SJSA1 (cell line): ENCODE results near the gene CACNA2D1. TPM values are rescaled to one million over a fixed set of nuclear protein-coding genes. Genes with fewer than 3 reads are reported as not detected.

Experiments
- DNase-seq, 2 experiments: peaks; one replicate each; pipeline ENCODE4 v3.0.0-alpha.2; 2015 to 2020; ENCODE audit warnings: low spot score in 2 of 2, low read depth in 1 of 2
- H3K27ac ChIP-seq: fragments of 250-450 bp; sonication (Bioruptor Pico); 2 replicates; pipeline ENCODE4 v1.5.1; 2020; ENCODE audit warnings: mild to moderate bottlenecking, moderate library complexity
- H3K27me3 ChIP-seq: fragments of 250-450 bp; sonication (Bioruptor Pico); replicated peaks from 2 replicates; pipeline ENCODE4 v1.5.1; 2020; ENCODE audit warnings: mild to moderate bottlenecking, moderate library complexity
- H3K36me3 ChIP-seq: fragments of 250-450 bp; sonication (Bioruptor Pico); 2 replicates; pipeline ENCODE4 v1.5.1; 2020; ENCODE audit warnings: mild to moderate bottlenecking
- H3K4me1 ChIP-seq: fragments of 250-450 bp; sonication (Bioruptor Pico); replicated peaks from 2 replicates; pipeline ENCODE4 v1.6.1; 2021; ENCODE audit warnings: mild to moderate bottlenecking
- H3K4me3 ChIP-seq: fragments of 250-450 bp; sonication (Bioruptor Pico); 2 replicates; pipeline ENCODE4 v1.5.1; 2020; ENCODE audit warnings: mild to moderate bottlenecking
- H3K9me3 ChIP-seq: fragments of 250-450 bp; sonication (Bioruptor Pico); replicated peaks from 2 replicates; pipeline ENCODE4 v1.5.1; 2020; ENCODE audit warnings: mild to moderate bottlenecking
- total RNA-seq: library from RNA; depleted of rRNA; stranded (reverse); fragments of >200 nt; shearing (Covaris generic); gene quantifications from 2 replicates; pipeline ENCODE4 v1.2.3, GENCODE V29; 2014

The CACNA2D1 gene
- total RNA-seq, 1 experiment from 2014 or later: 31.6 TPM

DNA sequence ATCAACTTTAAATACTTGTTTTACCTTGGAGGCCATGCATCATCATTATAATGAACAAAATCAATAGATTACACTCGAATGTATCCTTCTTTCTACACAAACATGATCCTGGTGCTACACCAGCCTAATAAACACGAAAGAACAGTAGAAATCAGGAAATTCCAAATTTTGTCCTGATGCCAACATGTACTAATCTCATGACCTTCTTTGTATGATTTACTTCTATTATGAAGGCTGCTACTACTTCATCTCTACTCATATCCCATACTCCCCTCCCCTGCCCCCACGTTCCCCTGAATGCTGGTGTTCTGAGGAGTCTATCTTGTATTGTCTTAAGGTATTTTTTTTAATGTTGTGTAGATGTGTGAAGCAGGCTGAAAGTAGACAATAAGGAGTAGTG, 315.0 kb downstream of the CACNA2D1 start:
- Histone ChIP-seq H3K4me1 (no peaks in the 10 kb centered on the region), H3K4me3 (no peak overlapping the region), H3K9me3 (no peaks in the 10 kb centered on the region), H3K27me3 (no peaks in the 10 kb centered on the region), H3K36me3 (peaks cover 5% of the 10 kb centered on the region), H3K27ac (no peak overlapping the region)
- DNase-seq: no peak

DNA sequence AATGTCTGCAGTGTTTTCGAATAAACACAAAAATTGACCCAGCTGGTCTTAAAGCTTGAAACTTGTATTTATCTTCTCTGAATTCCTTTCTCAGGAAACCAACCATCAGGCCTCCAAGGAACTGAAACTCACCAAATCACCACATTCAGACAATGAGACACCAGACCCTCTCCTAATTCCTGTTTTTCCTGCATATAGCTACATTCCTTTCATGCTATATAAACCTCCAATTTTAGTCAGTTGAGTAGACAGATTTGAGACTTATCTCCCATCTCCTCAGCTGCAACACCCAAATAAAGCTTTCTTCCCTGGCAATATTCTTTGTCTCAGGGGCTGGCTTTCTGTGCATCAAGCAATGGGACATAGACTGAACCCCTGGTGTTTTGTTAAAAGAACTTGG, 317.0 kb downstream of the CACNA2D1 start:
- no peaks in the 10 kb centered on the region for H3K27me3 ChIP-seq
- no peak overlapping the region for H3K27ac ChIP-seq
- no peak for DNase-seq
- no peaks in the 10 kb centered on the region for H3K9me3 ChIP-seq
- H3K36me3 ChIP-seq: peaks cover 5% of the 10 kb centered on the region
- no peaks in the 10 kb centered on the region for H3K4me1 ChIP-seq
- no peak overlapping the region for H3K4me3 ChIP-seq

DNA sequence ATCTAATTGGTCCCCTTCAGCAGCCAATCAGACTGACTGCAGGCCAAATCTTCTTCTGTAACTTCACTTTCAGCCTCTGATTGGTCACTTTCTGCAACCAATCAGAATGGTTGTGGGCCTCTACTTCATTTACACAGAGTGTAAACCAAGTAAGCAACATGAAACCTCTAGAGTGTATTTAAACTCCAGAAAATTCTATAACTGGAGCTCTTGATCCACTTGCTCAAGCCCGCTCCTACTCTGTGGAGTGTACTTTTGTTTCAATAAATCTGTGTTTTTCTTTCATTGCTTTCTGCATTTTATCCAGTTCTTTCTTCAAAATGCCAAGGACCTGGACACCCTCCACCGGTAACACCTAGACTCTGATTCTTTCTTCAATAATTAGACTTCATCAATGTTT, 319.1 kb downstream of the CACNA2D1 start:
- H3K9me3 ChIP-seq: no peaks in the 10 kb centered on the region
- peaks cover 5% of the 10 kb centered on the region for H3K36me3 ChIP-seq
- H3K4me3 ChIP-seq: no peak overlapping the region
- no peaks in the 10 kb centered on the region for H3K27me3 ChIP-seq
- no peak overlapping the region for H3K27ac ChIP-seq
- no peak for DNase-seq
- no peaks in the 10 kb centered on the region for H3K4me1 ChIP-seq

DNA sequence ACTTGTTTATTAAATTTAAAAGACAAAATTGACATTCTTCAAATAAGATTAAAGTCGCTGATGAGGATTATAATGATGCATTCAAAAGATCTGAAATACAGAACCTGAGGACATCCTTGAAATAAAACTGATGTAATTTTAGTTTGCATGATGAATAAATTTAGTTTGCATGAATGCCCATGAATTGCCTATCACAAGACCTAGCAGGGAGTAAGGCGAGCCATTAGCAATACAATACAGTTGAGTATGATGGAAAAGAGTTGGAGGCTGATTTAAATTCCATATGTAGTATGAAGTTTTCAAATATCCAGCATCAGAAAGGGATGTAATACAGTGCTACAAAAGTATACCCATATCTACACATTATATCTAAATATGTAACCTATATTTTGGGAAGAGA, 321.3 kb downstream of the CACNA2D1 start:
- peaks cover 5% of the 10 kb centered on the region for H3K36me3 ChIP-seq
- H3K27me3 ChIP-seq: no peaks in the 10 kb centered on the region
- no peaks in the 10 kb centered on the region for H3K4me1 ChIP-seq
- no peaks in the 10 kb centered on the region for H3K9me3 ChIP-seq
- DNase-seq: no peak
- H3K4me3 ChIP-seq: no peak overlapping the region
- H3K27ac ChIP-seq: no peak overlapping the region

DNA sequence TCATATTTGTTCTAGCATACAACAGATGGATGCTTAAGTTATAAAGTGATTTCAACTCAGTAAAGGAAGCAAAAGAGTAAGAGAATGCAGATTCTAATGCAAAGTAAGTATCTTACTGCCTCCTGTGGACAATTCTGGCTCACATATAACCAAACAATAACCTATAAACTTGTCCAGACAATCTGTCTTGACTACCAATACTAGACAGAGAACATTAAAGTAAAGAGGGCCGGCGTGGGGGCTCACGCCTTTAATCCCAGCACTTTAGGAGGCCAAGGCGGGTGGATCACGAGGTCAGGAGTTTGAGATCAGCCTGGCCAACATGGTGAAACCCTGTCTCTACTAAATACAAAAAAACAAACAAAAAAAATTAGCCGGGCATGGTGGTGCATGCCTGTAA, 329.3 kb downstream of the CACNA2D1 start:
- no peak overlapping the region for H3K4me3 ChIP-seq
- no peak for DNase-seq
- H3K27ac ChIP-seq: no peak overlapping the region
- H3K9me3 ChIP-seq: no peaks in the 10 kb centered on the region
- H3K27me3 ChIP-seq: no peaks in the 10 kb centered on the region
- peaks cover 6% of the 10 kb centered on the region for H3K4me1 ChIP-seq
- no peaks in the 10 kb centered on the region for H3K36me3 ChIP-seq

DNA sequence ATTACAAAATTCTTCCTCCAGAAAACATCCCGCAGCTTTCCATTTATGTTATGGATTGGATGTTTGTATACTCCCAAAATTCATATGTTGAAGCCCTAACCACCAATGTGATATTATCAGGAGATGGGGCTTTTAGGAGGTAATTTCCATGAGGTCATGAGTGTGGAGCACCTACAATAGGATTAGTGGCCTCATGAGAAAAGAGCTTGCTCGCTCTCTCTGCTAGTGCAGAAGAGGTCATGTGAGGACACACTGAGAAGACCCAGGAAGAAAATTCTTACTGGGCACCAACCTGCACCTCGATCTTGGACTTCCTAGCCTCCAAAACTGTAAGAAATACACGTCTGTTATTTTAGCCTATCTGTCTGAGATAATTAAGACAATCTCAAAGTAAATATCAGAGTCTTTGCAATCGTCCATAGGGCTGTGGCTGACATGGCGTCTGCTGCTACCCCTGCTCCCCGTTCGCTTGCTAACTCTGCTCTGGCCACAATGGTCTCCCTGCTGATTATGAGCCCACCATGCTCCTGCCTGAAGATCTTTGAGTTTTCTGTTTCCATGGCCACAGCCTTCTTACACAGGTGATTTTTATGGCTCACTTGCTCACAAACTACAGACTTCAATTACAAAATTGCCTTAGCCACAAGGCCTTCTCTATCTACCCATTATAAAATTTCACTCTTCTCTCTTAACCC, 333.3 kb downstream of the CACNA2D1 start:
- no peak for DNase-seq
- no peak overlapping the region for H3K4me3 ChIP-seq
- H3K36me3 ChIP-seq: no peaks in the 10 kb centered on the region
- H3K27me3 ChIP-seq: no peaks in the 10 kb centered on the region
- no peaks in the 10 kb centered on the region for H3K9me3 ChIP-seq
- peak overlapping the region; percentile 55 for H3K27ac ChIP-seq
- peaks cover 13% of the 10 kb centered on the region for H3K4me1 ChIP-seq

DNA sequence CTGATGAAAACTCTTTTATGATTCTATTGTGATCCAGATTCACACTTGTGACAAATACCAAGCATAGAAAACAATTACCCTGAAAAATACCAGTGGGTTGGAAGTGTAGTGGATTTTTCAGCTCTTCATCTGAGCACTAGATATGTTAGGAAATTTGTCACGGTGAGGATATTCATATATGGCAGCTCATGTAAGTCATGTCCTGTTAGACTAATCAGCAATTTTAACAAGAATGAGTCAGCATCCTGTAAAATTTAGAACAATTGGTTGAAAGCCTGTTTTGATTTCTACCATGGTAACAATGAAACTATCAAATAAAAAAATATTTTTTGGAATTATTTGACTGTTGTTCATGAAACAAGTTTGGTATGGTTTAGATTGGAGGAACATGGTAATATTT, 334.3 kb downstream of the CACNA2D1 start:
- H3K4me1 ChIP-seq: peaks cover 13% of the 10 kb centered on the region
- peak overlapping the region; percentile 55 for H3K27ac ChIP-seq
- H3K4me3 ChIP-seq: no peak overlapping the region
- no peaks in the 10 kb centered on the region for H3K36me3 ChIP-seq
- no peaks in the 10 kb centered on the region for H3K9me3 ChIP-seq
- no peaks in the 10 kb centered on the region for H3K27me3 ChIP-seq
- peak in 1 of 2 experiments; percentile 32 for DNase-seq

DNA sequence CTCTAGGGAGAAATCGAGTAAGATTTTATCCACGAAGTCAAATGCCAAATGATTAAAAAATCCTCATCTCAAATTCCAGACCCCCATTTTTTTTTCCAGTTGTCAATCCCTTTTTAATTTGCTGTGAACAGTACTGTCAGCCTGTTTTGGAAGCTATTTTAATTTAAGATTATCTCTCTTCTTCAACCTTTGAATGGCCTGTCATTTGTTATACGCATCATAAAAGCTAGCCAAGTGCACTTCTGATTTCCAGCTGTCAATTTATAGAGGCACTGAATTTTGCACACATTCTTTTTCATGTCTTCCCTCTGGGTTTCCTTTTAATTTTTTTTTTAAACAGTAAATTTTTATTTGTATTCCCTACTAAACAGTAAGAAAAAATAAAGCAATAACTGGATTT, 337.4 kb downstream of the CACNA2D1 start:
- DNase-seq: no peak
- H3K27me3 ChIP-seq: no peaks in the 10 kb centered on the region
- H3K9me3 ChIP-seq: no peaks in the 10 kb centered on the region
- H3K4me1 ChIP-seq: peaks cover 13% of the 10 kb centered on the region
- no peak overlapping the region for H3K4me3 ChIP-seq
- H3K27ac ChIP-seq: peak overlapping the region; percentile 61; the same call in 1 of the 2 replicates
- no peaks in the 10 kb centered on the region for H3K36me3 ChIP-seq

DNA sequence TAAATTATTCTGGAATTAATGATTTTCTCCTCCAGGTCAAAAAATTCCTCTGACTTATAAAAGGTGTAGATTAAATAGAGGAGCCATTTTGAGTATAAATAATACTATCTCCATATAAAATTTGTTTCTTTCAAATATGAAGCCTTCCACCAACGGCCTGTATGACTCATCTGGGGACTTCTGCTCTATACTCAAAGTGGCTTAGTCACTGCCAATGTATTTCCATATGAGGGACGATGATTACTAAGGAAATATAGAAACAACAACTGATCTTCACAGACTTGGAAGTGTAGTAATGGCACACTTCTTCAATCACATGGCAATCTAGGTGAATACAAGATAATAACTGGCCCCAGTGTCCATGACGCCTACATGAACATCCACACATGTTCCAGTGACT, 338.1 kb downstream of the CACNA2D1 start:
- peaks cover 13% of the 10 kb centered on the region for H3K4me1 ChIP-seq
- H3K4me3 ChIP-seq: no peak overlapping the region
- H3K27me3 ChIP-seq: no peaks in the 10 kb centered on the region
- peak in 1 of 2 experiments; percentile 44 for DNase-seq
- no peaks in the 10 kb centered on the region for H3K36me3 ChIP-seq
- H3K9me3 ChIP-seq: no peaks in the 10 kb centered on the region
- peak overlapping the region; percentile 61 for H3K27ac ChIP-seq

DNA sequence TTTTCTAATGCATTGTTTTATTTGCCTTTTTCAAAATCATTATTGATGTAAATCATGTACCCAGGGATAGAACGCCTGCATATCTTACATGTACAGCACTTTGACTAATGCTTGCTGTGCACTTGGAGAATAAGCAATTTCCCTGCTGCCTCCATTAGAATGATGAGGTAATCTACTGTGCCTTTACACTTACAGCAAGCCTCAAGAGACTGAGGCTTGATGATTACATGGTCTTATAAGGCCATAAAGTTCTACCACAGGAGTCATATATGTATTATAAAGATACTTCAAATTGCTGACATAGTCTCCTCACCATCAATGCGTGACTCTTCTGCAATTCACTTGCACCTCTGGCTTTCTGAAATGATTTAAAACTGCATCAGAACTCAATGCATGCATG, 345.2 kb downstream of the CACNA2D1 start:
- no peak overlapping the region for H3K4me3 ChIP-seq
- no peaks in the 10 kb centered on the region for H3K27me3 ChIP-seq
- no peak for DNase-seq
- no peaks in the 10 kb centered on the region for H3K9me3 ChIP-seq
- no peaks in the 10 kb centered on the region for H3K36me3 ChIP-seq
- no peak overlapping the region for H3K27ac ChIP-seq
- no peaks in the 10 kb centered on the region for H3K4me1 ChIP-seq

DNA sequence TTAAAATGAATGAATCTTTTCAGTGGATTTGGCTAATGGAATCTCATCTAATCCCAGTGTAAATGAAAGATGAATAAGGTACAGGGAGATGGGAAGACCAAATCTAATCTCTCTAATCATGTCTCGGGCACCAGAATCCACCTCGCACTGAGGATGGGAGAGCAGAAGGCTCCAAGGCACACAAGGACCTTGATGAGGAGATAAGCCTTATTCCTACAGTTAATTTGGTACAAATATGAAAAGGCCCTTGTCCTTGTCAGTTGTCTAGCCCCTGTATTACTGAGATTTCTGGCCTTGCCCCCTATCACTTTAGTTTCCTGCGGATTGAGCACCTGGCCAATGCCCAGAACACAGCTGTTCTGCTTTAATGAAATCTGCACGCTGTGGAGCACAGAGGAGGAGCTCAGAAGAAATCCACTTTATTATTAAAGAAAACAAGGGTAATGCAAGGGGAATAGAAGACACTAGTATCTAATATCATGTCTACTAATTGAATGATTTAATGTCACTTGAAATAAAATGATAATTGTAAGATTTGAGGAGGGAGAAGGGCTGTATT, 352.4 kb downstream of the CACNA2D1 start:
- Histone ChIP-seq H3K9me3 (no peaks in the 10 kb centered on the region), H3K27me3 (no peaks in the 10 kb centered on the region), H3K4me3 (no peak overlapping the region), H3K27ac (no peak overlapping the region), H3K36me3 (no peaks in the 10 kb centered on the region), H3K4me1 (no peaks in the 10 kb centered on the region)
- no peak for DNase-seq

DNA sequence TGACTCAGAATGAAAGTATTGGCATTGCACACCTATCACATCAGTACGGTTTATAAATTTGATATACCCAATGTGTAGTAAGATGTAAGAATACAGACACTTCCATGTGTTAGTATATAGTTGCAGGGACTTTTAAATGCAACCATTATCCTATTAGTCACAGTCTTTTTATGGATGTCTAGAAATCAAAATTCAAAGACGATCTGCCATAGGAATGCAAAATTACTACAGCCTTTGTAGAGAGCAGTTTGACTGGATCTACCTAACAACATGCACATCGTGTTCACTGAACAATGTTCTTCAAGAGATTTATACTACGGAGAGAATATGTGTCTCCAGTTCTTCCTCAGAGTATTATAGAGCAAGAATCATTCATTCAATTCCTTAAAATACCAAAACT, 356.5 kb downstream of the CACNA2D1 start:
- DNase-seq: no peak
- H3K4me3 ChIP-seq: no peak overlapping the region
- no peaks in the 10 kb centered on the region for H3K4me1 ChIP-seq
- H3K27me3 ChIP-seq: no peaks in the 10 kb centered on the region
- no peak overlapping the region for H3K27ac ChIP-seq
- no peaks in the 10 kb centered on the region for H3K36me3 ChIP-seq
- H3K9me3 ChIP-seq: no peaks in the 10 kb centered on the region

DNA sequence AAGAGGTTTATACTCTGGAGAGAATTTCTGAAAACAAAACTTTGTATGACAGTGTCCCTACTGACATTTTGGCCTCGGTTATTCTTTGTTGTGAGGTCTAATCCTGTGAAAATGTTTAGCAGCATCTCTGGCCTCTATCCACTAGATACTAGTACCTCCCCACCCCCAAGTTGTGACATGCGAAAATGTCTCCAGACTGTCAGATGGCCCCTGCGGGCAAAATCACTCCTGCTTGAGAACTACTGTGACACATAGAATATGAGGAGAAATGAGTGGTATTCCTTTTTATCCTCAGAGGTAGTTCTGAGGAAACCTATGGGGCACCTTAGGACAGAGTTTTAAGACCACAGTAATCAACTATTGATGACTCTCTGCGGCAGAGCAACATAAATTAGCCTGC, 358.5 kb downstream of the CACNA2D1 start:
- H3K27ac ChIP-seq: no peak overlapping the region
- H3K27me3 ChIP-seq: no peaks in the 10 kb centered on the region
- no peak overlapping the region for H3K4me3 ChIP-seq
- no peak for DNase-seq
- no peaks in the 10 kb centered on the region for H3K9me3 ChIP-seq
- H3K36me3 ChIP-seq: no peaks in the 10 kb centered on the region
- no peaks in the 10 kb centered on the region for H3K4me1 ChIP-seq

DNA sequence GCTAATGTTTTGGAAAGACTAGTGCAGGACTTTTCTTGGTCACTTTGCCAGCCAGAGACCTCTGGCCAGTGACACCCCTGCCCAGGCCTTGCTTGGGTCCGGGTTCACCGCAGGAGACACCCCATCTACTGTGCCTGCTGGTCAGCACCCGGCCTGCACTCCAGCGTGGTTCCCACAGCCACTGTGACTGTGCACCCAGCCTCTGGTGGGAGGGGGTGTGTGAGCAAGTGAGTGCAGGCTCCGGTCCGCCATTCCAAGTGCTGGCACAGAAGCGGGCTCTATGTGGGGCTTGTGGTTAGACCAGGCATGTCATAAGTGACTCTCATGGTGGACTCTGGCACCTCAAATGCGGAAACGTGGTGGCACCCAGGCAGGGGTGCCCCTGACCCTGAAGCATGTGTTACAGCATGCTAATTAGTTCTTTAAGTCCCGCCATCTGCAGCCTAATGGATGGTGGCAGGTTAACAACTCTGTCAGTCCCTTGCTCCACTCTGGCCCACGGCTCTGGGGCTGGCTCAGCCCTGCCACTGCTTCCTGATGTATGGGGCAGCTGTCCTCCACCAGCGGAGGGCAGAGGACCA, 361.8 kb downstream of the CACNA2D1 start:
- Histone ChIP-seq H3K36me3 (no peaks in the 10 kb centered on the region), H3K4me1 (no peaks in the 10 kb centered on the region), H3K4me3 (no peak overlapping the region), H3K9me3 (no peaks in the 10 kb centered on the region), H3K27ac (no peak overlapping the region), H3K27me3 (no peaks in the 10 kb centered on the region)
- DNase-seq: no peak
